BLaER1 treated with 17β-estradiol and CSF1 and Interleukin-3, amounts not matched to agents 10 nM and 100 nM (cell line): ENCODE measurements around the gene ENO3.
A peak's percentile ranks its signal among the peaks of the same experiment; 100 is the strongest.

Experiments
- H3K27ac ChIP-seq, 11 experiments: shearing (Covaris generic); formaldehyde crosslinking; 2 replicates each; pipeline ENCODE4 v1.8.1; 2022
- H3K27me3 ChIP-seq, 11 experiments: shearing (Covaris generic); formaldehyde crosslinking; 2 replicates each; pipeline ENCODE4 v1.8.1; 2022
- H3K36me3 ChIP-seq, 11 experiments: shearing (Covaris generic); formaldehyde crosslinking; 2 replicates each; pipeline ENCODE4 v1.8.1; 2022
- H3K4me1 ChIP-seq, 10 experiments: shearing (Covaris generic); formaldehyde crosslinking; 2 replicates each; pipeline ENCODE4 v1.8.1; 2022
- H3K4me2 ChIP-seq, 11 experiments: shearing (Covaris generic); formaldehyde crosslinking; 2 replicates each; pipeline ENCODE4 v1.8.1; 2022
- H3K4me3 ChIP-seq, 10 experiments: shearing (Covaris generic); formaldehyde crosslinking; 2 replicates each; pipeline ENCODE4 v1.8.1; 2022
- H3K9ac ChIP-seq, 11 experiments: shearing (Covaris generic); formaldehyde crosslinking; 2 replicates each; pipeline ENCODE4 v1.8.1; 2022
- H3K9me3 ChIP-seq, 11 experiments: shearing (Covaris generic); formaldehyde crosslinking; replicated peaks in 1 of 11; 2 replicates each; pipeline ENCODE4 v1.8.1; 2022
- H4K20me1 ChIP-seq, 11 experiments: shearing (Covaris generic); formaldehyde crosslinking; 2 replicates each; pipeline ENCODE4 v1.8.1; 2022
- Cebpa-rat ChIP-seq, 11 experiments: shearing (Covaris generic); IDR thresholded peaks; 2 replicates each; pipeline ENCODE4 v1.8.1; 2022

ENO3 gene

GRCh38 chr17:4986403-4986802 lies 35.5 kb downstream of the ENO3 start:
- peak overlapping the region; percentile 83 to 91 (median 87) for H3K27ac ChIP-seq

GRCh38 chr17:4986951-4987766 lies 36.2 kb downstream of the ENO3 start, which contains the start of gene CAMTA2:
Gene CAMTA2, minus strand, starts transcription at chr17:4987675. Its CDS starts 1,453 bp downstream, at chr17:4986222.
- no peaks in the 10 kb centered on the region for H3K9me3 ChIP-seq
- H3K36me3 ChIP-seq: peaks cover 5 to 34% (median 9%) of the 10 kb centered on the region in 11 experiments; a peak in 17 of 22 replicates
- peak within 1 kb of the TSS; percentile 81 to 92 (median 87) for H3K9ac ChIP-seq
- H4K20me1 ChIP-seq: peaks cover 0 to 6% (median 0%) of the 10 kb centered on the region in 11 experiments; a peak in 3 of 22 replicates
- peak within 1 kb of the TSS; percentile 71 to 92 (median 84) for H3K4me3 ChIP-seq
- H3K27me3 ChIP-seq: no peaks in the 10 kb centered on the region
- peak within 1 kb of the TSS; percentile 83 to 91 (median 87) for H3K27ac ChIP-seq
- H3K4me1 ChIP-seq: peaks cover 35 to 68% (median 51%) of the 10 kb centered on the region in 10 experiments
- H3K4me2 ChIP-seq: peak within 1 kb of the TSS; percentile 91 to 99 (median 95)
- TF ChIP-seq Cebpa-rat (IDR thresholded peaks at IDR 0.05): no peak

More at GRCh38 chr17:4986403-4986802, 35.5 kb downstream of the ENO3 start:
- H3K4me2 ChIP-seq: peak overlapping the region; percentile 91 to 99 (median 95)
- TF ChIP-seq Cebpa-rat (IDR thresholded peaks at IDR 0.05): no peak
- H4K20me1 ChIP-seq: peaks cover 0 to 6% (median 2%) of the 10 kb centered on the region in 11 experiments; a peak in 5 of 22 replicates
- H3K4me1 ChIP-seq: peaks cover 37 to 75% (median 58%) of the 10 kb centered on the region in 10 experiments
- H3K9me3 ChIP-seq: no peaks in the 10 kb centered on the region
- H3K4me3 ChIP-seq: peak overlapping the region; percentile 71 to 92 (median 84)
- H3K36me3 ChIP-seq: peaks cover 7 to 36% (median 14%) of the 10 kb centered on the region in 11 experiments; a peak in 17 of 22 replicates
- peak overlapping the region; percentile 81 to 92 (median 87) for H3K9ac ChIP-seq
- H3K27me3 ChIP-seq: no peaks in the 10 kb centered on the region

- Histone ChIP-seq H3K4me3 (peak overlapping the region; percentile 71 to 92 (median 84)), H3K9me3 (no peaks in the 10 kb centered on the region), H3K9ac (peak overlapping the region; percentile 81 to 92 (median 87)), H3K36me3 (peaks cover 0 to 26% (median 1%) of the 10 kb centered on the region in 11 experiments; a peak in 10 of 22 replicates), H3K27me3 (no peaks in the 10 kb centered on the region), H3K4me2 (peak overlapping the region; percentile 91 to 99 (median 95)), H4K20me1 (peaks cover 0 to 6% (median 0%) of the 10 kb centered on the region in 11 experiments; a peak in 3 of 22 replicates), H3K4me1 (peaks cover 35 to 59% (median 47%) of the 10 kb centered on the region in 10 experiments), H3K27ac (peak overlapping the region; percentile 83 to 91 (median 87))
- TF ChIP-seq Cebpa-rat (IDR thresholded peaks at IDR 0.05): no peak
These were observed 37.0 kb downstream of the ENO3 start for GRCh38 chr17:4987767-4988567.

- no peak overlapping the region for H3K27ac ChIP-seq
- H3K9ac ChIP-seq: no peak overlapping the region
- peaks cover 0 to 9% (median 7%) of the 10 kb centered on the region in 11 experiments; a peak in 7 of 22 replicates for H4K20me1 ChIP-seq
- peaks cover 23 to 35% (median 28%) of the 10 kb centered on the region in 10 experiments for H3K4me1 ChIP-seq
- no peak overlapping the region for H3K4me2 ChIP-seq
- no peaks in the 10 kb centered on the region for H3K9me3 ChIP-seq
- H3K27me3 ChIP-seq: peaks cover 0 to 3% (median 0%) of the 10 kb centered on the region in 11 experiments; a peak in 2 of 22 replicates
- H3K36me3 ChIP-seq: peaks cover 0 to 5% (median 0%) of the 10 kb centered on the region in 11 experiments; a peak in 2 of 22 replicates
- no peak overlapping the region for H3K4me3 ChIP-seq
- TF ChIP-seq Cebpa-rat (IDR thresholded peaks at IDR 0.05): no peak
These were observed 43.2 kb downstream of the ENO3 start for GRCh38 chr17:4994081-4994595.

GRCh38 chr17:4997302-4998026 lies 46.5 kb downstream of the ENO3 start, which contains the start of the genes INCA1 and KIF1C:
Gene INCA1, minus strand, starts transcription at chr17:4997522. Its CDS starts 3,085 bp downstream, at chr17:4994437.
Gene KIF1C, plus strand, starts transcription at chr17:4997950. Its CDS starts 2,297 bp downstream, at chr17:5000247.
- Histone ChIP-seq H3K9ac (peak within 1 kb of the TSS; percentile 79 to 92 (median 89)), H3K4me3 (peak within 1 kb of the TSS; percentile 83 to 99 (median 90)), H3K9me3 (no peaks in the 10 kb centered on the region), H3K4me2 (peak within 1 kb of the TSS; percentile 97 to 100 (median 99)), H3K36me3 (peaks cover 10 to 29% (median 19%) of the 10 kb centered on the region in 11 experiments; a peak in 21 of 22 replicates), H3K27ac (peak within 1 kb of the TSS; percentile 81 to 94 (median 86)), H3K27me3 (peaks cover 0 to 3% (median 0%) of the 10 kb centered on the region in 11 experiments; a peak in 2 of 22 replicates), H4K20me1 (peaks cover 9 to 41% (median 23%) of the 10 kb centered on the region in 11 experiments; a peak in 15 of 22 replicates), H3K4me1 (peaks cover 30 to 40% (median 33%) of the 10 kb centered on the region in 10 experiments)
- TF ChIP-seq Cebpa-rat (IDR thresholded peaks at IDR 0.05): no peak

- Histone ChIP-seq H3K4me1 (peaks cover 30 to 40% (median 33%) of the 10 kb centered on the region in 10 experiments), H3K4me2 (peak overlapping the region; percentile 97 to 100 (median 99)), H3K9me3 (no peaks in the 10 kb centered on the region), H3K9ac (peak overlapping the region; percentile 79 to 92 (median 89)), H3K27me3 (peaks cover 0 to 3% (median 0%) of the 10 kb centered on the region in 11 experiments; a peak in 2 of 22 replicates), H3K36me3 (peaks cover 17 to 36% (median 26%) of the 10 kb centered on the region in 11 experiments), H3K4me3 (peak overlapping the region; percentile 83 to 99 (median 90)), H3K27ac (peak overlapping the region; percentile 81 to 94 (median 86)), H4K20me1 (peaks cover 9 to 45% (median 23%) of the 10 kb centered on the region in 11 experiments; a peak in 15 of 22 replicates)
- TF ChIP-seq Cebpa-rat (IDR thresholded peaks at IDR 0.05): no peak
These were observed 47.3 kb downstream of the ENO3 start for GRCh38 chr17:4998027-4998731.
